H54 (cell line): ENCODE results near the gene TMEFF2.
"Not testable (repeated sequence)": the region's sequence is repeated elsewhere in the genome, so short reads cannot be mapped to it uniquely, and the experiment has no call there.

Experiments used
- DNase-seq: peaks from one replicate; pipeline ENCODE4 v3.0.0; 2011; ENCODE audit warnings: low spot score, mixed read lengths; ENCODE audit not compliant: insufficient read length
- FAIRE-seq: peaks from 3 replicates; lab custom pipeline; 2011; peaks lifted over from hg19 to GRCh38; lab: Jason Lieb, UNC
- POLR2A ChIP-seq: IDR thresholded peaks from 2 replicates; pipeline ENCODE4 v1.6.1; 2011; ENCODE audit warnings: low read depth, mild to moderate bottlenecking, low read length

Gene TMEFF2

DNA sequence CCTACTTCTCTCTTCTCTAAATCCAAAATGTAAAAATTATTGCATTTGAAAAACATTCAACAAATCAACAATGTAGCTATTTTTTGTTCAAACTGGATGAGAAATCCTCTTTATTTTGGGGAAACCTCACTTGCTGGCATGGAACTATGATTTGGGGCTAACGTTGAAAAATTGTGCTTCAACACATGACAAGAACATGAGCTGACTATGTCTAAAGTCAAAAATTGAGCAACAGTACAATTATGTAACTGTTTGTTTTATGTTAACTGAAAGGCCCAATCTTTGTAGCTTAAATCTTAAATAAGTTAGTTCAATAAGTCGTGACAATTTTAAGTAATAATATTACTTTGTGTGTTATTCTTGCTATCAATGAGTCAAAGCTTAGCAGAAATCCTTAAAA lies 67.3 kb downstream of the TMEFF2 start:
- no peak for TF ChIP-seq POLR2A
- DNase-seq (no peak), FAIRE-seq (no peak)

DNA sequence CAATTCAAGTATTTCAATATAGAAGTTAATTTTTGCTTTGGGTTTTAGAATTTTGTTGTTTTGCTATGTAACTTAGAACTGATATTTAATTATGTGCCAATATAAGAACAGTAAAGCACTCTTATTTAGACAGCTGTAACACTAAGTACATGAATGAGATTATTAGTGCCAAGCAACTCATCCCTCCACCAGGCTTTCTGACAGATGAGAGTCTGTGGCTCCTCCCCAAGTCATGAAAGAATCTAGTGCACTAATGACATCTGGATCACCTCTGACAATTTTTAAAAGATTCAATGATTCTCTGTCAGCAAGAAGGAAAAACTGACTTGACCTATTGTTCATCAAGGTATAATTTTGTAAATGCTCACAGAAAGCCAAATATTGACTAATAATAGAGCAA lies 67.8 kb downstream of the TMEFF2 start:
- no peak for FAIRE-seq
- no peak for DNase-seq

GRCh38 chr2:192126426-192126825 lies 68.3 kb downstream of the TMEFF2 start:
- DNase-seq = no peak
- peak; percentile 11 for FAIRE-seq

More for the DNA sequence above, 67.8 kb downstream of the TMEFF2 start:
- no peak for TF ChIP-seq POLR2A

DNA sequence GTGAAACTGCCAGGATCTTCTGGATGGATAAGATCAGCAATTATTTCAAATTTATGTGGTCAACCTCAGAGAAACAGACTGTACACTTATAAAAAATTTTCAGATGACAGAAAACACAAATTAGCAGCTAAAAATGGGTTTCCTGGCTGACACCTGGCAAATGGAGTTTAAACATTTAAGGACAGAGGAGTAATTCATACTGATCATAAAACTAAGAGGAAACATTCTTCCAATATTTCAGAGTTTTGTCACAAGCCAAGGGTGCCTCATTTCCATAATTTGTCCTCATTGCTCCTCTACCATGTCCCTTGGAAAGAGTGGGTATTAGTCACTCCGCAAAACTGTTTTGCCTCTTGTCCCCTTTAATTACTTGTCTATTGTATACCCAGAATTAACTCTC lies 70.2 kb downstream of the TMEFF2 start:
- DNase-seq (no peak), FAIRE-seq (no peak)
- TF ChIP-seq POLR2A = no peak

More at GRCh38 chr2:192126426-192126825, 68.3 kb downstream of the TMEFF2 start:
- no peak for TF ChIP-seq POLR2A

DNA sequence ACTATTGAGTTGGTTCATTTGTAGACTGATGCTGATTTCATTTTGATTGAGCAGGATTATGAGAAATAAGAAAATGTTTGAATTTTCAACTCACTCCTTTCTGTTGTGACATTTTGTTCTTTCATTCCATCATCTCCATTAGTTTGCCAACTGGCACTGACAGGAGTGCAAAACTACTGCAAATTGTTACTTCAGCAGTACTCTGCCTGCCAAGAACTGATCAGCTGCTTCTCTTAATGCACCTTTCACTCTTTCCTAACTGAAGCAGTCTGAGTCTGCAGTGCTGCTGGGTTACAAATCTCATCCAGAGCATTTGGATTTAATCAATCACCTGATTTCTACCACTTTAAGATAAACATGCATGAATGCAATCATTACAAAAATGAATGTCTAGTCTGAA lies 70.9 kb downstream of the TMEFF2 start:
- DNase-seq = no peak
- no peak for TF ChIP-seq POLR2A
- no peak for FAIRE-seq

DNA sequence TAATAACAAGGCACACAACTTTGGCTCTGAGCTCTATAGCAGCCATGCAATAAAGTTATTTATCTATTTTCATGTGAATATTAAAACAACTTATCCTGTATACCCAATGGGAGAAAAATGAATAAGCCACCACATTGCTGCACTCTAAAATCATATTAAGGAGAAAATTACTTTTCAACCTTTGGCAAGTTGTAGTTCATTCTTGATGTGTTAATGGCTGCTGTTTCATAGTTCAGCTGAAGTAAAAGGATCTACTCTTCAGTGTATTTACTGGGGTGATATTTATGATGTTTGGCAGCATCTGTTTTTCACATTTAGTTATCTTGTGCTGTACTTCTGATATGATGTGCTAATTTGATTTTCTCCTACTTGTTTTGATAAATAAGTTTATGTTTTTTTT lies 71.8 kb downstream of the TMEFF2 start:
- TF ChIP-seq POLR2A = no peak

DNA sequence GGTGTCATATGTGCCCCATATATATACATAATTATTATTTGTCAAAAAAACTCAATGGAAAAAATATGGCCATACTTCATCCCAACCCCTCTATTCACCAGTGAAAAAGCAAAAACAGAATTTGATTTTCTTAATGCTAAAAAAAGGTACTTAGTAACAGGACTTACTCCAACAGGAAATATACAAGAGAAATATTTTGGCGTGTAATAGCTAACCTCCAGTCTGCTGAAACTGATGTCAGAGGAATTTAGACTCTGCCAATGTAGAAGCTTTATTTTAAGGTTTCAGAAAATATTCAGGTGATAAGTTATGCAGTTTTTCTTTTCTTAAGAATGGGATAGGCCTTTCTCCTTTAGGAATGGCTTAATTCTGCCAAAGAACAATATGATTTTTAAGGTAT lies 72.6 kb downstream of the TMEFF2 start:
- FAIRE-seq = no peak
- no peak for DNase-seq
- TF ChIP-seq POLR2A = no peak

More for the DNA sequence above, 71.8 kb downstream of the TMEFF2 start:
- no peak for DNase-seq
- no peak for FAIRE-seq

GRCh38 chr2:192119536-192119935 lies 75.2 kb downstream of the TMEFF2 start:
- no peak for TF ChIP-seq POLR2A
- FAIRE-seq (peak; percentile 80), DNase-seq (no peak)

DNA sequence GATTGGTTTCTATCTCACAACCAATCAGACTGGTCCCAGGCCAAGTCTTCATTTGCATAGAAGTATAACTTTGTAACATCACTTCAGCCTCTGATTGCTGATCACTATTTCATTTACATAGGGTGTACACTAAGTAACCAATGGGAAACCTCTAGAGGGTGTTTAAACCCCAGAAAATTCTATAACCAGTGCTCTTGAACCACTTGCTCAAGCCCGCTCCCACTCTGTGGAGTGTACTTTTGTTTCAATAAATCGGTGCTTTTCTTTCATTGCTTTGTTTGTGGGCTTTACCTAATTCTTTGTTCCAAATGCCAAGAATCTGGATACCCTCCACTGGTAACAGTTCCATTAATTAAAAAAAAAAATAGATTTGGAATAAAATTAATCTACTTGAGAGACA lies 77.0 kb downstream of the TMEFF2 start:
- no peak for DNase-seq
- no peak for FAIRE-seq
- TF ChIP-seq POLR2A = no peak

DNA sequence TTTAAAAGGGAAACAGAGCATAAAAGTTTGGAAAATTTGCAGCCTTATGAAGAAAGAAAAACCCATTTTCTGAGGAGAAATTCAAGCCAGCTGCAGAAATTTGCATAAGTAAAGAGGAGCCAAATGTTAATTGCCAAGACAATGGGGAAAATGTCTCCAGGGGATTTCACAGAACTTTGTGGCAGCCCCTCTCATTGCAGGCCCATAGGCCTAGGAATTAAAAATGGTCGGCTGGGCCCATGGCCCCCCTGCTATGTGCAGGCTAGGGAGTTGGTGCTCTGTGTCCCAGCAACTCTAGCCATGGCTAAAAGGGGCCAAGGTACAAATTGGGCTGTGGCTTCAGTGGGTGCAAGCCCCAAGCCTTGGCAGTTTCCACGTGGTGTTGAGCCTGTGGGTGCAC lies 83.2 kb downstream of the TMEFF2 start:
- not testable (repeated sequence) for FAIRE-seq, DNase-seq

DNA sequence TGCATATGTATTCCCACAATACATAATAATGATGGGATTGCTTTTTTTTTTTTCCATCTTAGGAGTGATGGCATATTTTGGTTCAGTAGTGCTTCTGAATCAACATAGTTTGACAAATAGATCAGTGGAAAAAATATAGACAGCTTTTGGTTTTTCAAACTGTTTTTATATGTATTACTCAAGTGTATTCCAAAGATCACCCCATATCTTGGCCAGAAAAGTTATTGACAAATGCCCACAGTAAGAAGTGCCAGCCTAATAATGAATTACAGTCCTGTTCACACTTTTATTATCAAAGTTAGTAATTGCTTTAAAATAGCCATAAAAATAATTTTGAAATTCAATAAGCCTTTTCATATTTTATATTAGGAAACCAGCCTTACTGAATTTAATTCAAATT lies 95.0 kb downstream of the TMEFF2 start:
- FAIRE-seq (no peak), DNase-seq (no peak)
- TF ChIP-seq POLR2A = no peak

GRCh38 chr2:192098814-192099491 lies 95.8 kb downstream of the TMEFF2 start:
- DNase-seq = no peak
- no peak for TF ChIP-seq POLR2A
- no peak for FAIRE-seq

DNA sequence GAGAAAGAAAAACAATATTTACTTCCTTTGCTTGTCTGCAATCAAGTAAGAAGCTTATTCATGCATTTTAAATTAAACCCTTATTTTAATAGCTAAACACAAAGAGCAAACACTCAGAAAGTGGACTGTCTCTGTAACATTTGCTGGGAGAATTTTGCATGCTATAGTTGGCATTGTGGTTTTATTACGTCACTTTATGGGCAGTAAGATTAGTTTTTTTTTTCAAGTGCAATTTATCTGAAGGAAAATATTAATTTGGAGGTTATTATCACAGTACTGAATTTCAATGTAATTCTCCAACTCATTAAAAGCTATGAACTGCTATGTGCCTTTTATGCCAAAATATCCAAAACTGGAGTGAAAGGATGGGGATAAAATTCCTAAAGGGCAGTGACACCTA lies 103.3 kb downstream of the TMEFF2 start:
- FAIRE-seq = no peak
- TF ChIP-seq POLR2A = no peak
- DNase-seq = no peak

GRCh38 chr2:192090911-192091310 lies 103.8 kb downstream of the TMEFF2 start:
- FAIRE-seq = no peak
- DNase-seq = no peak

DNA sequence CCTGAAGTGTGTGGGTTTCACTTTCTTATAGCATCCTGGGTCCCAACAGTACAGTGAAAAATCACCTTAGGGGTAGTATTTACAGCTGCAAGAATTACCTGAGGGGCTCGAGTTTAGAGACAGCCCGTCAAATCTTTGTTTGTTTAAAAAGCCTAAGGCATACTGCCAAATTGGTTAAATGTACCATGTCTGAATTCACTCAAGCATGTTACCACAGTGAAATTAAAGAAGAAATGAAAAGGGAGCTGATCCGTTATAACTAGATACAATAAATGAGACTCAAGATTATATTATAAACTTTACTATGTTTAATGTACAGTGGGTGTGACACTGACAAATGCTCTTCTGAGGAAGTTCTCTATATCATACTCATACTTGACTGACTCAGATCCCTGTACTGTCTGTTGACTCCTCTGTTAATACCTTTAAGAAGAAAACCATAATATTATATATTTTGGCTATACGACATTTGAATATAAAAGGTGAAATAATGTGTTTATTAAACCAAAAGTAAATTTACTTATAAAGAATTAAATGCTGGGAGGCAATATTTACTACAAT lies 107.3 kb downstream of the TMEFF2 start:
- DNase-seq = no peak
- TF ChIP-seq POLR2A = no peak
- no peak for FAIRE-seq

More at GRCh38 chr2:192090911-192091310, 103.8 kb downstream of the TMEFF2 start:
- no peak for TF ChIP-seq POLR2A
